HG03139 (cell line): ENCODE data around the gene SORD.

ENCODE experiments used
- ATAC-seq: cut with Tn5 transposase; IDR thresholded peaks from one replicate; pipeline ENCODE4 v1.9.1; 2021; ENCODE audit not compliant: unreplicated experiment

The SORD gene

GRCh38 chr15:45114751-45115085 is 91.7 kb downstream of the SORD start:
- ATAC-seq = no peak

DNA sequence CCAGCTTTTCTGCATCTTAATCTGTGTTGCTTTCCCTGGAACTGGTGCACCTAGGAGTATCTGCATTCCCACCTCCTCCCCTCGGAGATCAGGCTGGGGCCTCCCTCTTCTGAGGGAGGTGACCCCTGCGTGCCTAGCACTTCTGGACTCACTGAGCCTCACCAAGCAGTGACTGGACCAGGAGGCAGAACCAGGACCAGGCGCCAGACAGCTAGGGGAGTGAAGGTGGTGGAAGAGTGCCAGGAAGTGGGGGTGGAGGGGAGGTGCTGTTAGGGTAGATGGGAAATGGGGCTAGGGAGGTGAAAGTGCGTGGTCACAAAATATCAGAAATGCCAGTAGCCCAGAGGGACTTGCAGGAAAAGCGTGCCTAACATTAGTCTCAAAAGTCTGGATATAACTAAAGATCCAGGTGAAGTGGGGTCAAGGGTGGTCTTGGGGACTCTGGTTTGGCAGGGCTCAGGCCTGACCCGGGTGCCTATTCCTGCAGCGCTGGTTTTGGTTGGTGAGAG is 92.4 kb downstream of the SORD start:
- ATAC-seq = no peak

- ATAC-seq = no peak
These were observed 93.0 kb downstream of the SORD start for GRCh38 chr15:45116006-45116481.

DNA sequence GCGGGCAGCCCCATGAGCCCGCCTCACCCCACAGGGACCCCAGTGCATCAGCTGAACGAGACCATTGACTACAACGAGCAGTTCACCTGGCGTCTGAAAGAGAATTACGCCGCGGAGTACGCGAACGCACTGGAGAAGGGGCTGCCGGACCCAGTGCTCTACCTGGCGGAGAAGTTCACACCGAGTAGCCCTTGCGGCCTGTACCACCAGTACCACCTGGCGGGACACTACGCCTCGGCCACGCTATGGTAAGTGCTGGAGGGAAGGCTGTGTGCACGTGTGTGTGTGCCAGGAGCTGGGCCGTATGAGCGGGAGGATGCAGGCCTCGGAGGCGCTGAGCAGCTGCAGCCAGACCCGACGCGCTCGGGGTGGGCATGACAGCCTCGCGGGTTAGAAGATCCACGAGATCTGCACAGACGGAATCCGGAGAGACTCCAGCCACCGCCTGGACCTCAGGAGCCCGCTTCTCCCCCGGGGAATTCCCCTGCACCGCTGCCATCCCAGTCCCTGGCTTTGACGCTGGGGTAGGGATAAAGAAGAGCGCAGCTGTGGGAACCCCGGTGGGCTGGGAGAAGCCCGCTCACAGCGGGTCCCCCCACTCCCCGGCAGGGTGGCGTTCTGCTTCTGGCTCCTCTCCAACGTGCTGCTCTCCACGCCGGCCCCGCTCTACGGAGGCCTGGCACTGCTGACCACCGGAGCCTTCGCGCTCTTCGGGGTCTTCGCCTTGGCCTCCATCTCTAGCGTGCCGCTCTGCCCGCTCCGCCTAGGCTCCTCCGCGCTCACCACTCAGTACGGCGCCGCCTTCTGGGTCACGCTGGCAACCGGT is 93.7 kb downstream of the SORD start:
- ATAC-seq = no peak

DNA sequence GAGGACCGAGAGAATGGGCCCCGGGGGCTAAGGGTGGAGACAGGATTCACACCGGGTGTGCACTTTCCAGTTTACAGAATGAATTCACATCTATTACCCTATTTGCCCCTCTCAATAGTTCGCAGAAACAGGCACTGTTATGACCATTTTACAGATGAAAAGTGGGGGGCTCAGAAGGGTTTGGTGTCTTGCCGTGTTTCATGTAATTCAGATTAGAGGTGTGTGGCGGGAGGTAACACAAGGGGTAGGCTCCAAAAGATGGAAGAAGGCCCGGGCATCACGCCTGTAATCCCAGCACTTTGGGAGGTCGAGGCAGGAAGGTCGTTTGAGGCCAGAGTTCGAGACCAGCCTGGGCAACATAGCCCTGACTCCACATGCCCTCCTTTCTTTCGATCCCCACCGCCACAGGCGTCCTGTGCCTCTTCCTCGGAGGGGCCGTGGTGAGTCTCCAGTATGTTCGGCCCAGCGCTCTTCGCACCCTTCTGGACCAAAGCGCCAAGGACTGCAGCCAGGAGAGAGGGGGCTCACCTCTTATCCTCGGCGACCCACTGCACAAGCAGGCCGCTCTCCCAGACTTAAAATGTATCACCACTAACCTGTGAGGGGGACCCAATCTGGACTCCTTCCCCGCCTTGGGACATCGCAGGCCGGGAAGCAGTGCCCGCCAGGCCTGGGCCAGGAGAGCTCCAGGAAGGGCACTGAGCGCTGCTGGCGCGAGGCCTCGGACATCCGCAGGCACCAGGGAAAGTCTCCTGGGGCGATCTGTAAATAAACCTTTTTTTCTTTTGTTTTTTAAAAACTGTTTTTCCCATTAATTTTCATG is 94.5 kb downstream of the SORD start:
- no peak for ATAC-seq

- peak; percentile 91 for ATAC-seq
These were observed 95.2 kb downstream of the SORD start for GRCh38 chr15:45118131-45118588.

GRCh38 chr15:45118996-45119395 is 96.0 kb downstream of the SORD start:
- no peak for ATAC-seq

GRCh38 chr15:45120081-45120972 is 97.3 kb downstream of the SORD start:
- no peak for ATAC-seq

DNA sequence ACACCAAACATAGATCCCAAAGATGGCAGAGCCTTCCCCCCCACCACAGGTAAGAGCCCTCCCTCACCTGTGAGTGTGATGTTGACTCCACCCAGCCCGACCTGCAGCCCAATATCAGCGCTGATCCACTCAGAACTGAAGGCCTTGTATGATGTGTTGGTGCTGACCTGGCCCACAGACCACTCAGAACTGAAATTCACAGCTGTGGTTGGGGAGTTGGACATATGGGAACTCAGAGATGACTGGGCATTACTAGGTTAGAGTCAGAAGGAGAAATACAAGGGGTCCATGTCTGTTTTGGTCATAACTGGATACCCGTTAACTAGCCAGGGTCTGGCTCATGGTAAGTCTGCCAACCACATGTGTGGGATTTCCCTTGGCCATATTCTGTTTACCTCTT is 98.0 kb downstream of the SORD start:
- ATAC-seq = no peak

DNA sequence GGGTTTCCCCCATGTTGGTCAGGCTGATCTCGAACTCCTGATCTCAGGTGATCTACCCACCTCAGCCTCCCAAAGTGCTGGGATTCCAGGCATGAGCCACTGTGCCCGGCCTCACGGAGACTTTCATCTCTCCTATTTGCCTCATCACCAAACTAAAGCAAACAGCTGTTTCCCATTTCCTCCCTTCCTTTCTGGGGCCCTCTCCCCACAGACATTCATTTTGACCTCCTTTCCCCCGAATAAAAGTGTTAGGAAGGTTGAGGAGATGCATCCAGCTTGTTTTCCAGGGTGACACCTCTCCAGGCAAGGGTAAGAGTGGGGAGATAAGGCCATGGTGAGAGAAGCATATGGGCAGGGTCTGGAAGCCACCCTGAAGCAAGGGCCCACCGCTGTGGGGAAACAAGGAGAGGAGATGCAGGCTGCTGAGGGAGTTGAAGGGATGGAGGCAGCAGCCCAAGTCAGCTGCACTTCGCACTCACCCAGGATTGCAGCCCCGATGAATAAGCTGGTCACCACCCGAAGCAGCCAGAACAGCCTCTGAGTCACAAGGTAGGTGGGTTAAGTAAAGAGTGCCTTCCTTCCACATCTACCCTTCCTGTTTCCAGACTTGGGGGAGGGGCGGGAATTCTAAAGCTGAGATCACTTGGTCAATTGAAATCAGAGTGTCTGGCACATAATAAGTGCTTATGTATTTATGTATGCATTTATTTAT is 98.9 kb downstream of the SORD start:
- no peak for ATAC-seq

DNA sequence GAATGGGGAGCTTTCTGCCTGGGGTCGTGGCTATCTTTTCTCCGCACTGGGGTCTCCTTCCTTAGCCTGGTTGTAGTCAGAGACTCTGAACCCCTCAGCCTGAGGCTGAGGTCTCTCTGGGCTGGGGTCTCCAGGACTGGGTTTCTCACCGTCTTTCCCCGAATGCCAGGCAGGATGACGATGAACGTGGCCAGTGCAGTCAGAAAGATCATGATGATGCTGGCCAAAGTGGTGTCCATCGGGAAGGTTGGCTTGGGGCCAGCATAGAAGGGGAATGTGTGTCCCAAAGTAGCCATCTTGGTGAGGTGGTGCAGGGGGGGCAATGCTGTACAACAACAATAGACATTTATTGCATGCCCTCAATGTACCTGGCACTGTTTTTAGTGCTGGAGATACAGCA is 99.7 kb downstream of the SORD start:
- no peak for ATAC-seq

DNA sequence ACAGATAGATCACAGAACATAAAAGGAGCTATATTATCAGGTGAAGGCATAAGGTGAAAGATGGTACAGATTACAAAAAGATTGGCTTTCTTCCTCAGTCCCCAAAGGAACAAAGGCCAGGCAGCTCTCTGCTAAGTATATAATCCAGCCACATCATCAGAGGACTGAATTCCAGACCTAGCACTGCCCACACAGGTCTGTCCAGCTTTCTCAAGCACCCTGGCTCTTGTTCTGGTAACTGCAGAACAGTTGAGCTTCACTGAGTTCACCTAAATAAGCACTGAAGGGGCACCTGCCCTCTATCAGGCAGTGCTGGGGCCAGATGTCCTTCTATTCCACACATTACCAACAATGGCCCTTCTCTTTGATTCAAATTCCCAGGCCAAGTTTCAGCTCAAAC is 100.4 kb downstream of the SORD start:
- no peak for ATAC-seq

DNA sequence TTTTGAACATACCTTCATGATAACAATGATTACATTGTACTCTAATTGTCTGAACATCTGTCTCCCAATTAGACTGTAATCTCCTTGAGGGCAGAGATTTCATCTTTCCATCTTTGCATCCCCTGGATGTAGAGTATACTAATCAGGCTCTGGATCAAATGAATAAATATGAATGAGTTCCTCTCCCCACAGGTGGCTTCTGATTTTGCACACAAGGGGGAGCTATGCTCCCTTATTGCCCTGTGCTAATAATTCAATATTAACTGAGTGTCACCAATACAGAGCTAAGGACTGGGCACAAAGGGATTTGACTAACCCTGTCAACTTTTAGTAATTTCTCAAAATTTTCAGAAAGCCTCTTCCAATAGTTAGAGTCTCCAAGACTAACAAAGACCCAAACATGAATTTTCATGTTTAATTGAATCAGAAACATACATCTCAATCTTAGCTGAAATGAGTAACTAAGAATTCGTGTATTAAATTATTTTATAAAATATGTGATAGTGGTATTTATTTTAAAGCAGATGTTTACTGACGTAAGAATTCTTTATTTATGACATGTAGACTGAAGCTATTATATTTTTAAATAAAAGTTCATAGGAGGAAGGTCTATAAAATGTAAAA is 103.7 kb downstream of the SORD start:
- ATAC-seq = no peak
